Measurements from ENCODE around the gene CPED1.

CPED1 gene

GRCh38 chr7:121138262-121138933 is 149.9 kb downstream of the CPED1 start (continued):
- TF ChIP-seq PRDM10 (tag by site-specific recombination; IDR thresholded peaks at IDR 0.05) (peak; percentile 68), ZBTB48 (tag by site-specific recombination; IDR thresholded peaks at IDR 0.05) (no peak), ZNF398 (tag by site-specific recombination; IDR thresholded peaks at IDR 0.05) (0 out of 2 replicates have a peak, but pooled peaks have one; percentile 16), ZNF223 (tag by site-specific recombination; IDR thresholded peaks at IDR 0.05) (no peak), ELK4 (IDR thresholded peaks at IDR 0.05; ENCODE audit: borderline replicate concordance, low read depth, low read length) (no peak), ZNF645 (tag by site-specific recombination; IDR thresholded peaks at IDR 0.05) (no peak), GLI4 (tag by site-specific recombination; IDR thresholded peaks at IDR 0.05) (no peak), SP7 (tag by site-specific recombination; IDR thresholded peaks at IDR 0.05) (0 out of 2 replicates have a peak, but pooled peaks have one; percentile 20), FEZF1 (tag by site-specific recombination; IDR thresholded peaks at IDR 0.05) (peak; percentile 15; the same call in 1 of the 2 replicates), KLF16 (tag by site-specific recombination; IDR thresholded peaks at IDR 0.05) (no peak)

- Histone ChIP-seq H3K27ac (ENCODE audit: extremely low read depth, low read depth, low read length) (no peak overlapping the region), H3K4me3 (ENCODE audit: low read depth, low read length) (no peak overlapping the region), H3K4me1 (ENCODE audit: control insufficient read depth, insufficient read depth, low read length) (no peaks in the 10 kb centered on the region), H3K36me3 (ENCODE audit: control insufficient read depth in 2 of 2, insufficient read depth in 1 of 2, low read length in 2 of 2) (no peaks in the 10 kb centered on the region), H3K9me3 (ENCODE audit: control insufficient read depth, insufficient read depth, low read depth, low read length) (no peaks in the 10 kb centered on the region)
- POLR2A ChIA-PET, result no interaction called here
- TF ChIP-seq ZNF133 (tag by site-specific recombination; IDR thresholded peaks at IDR 0.05), result no peak
- no peak for TF ChIP-seq TSHZ1 (tag by site-specific recombination; IDR thresholded peaks at IDR 0.05; ENCODE audit: borderline replicate concordance)
- TF ChIP-seq ZNF138 (tag by site-specific recombination; IDR thresholded peaks at IDR 0.05; ENCODE audit: borderline replicate concordance), result no peak
- no peak for TF ChIP-seq ZNF404 (tag by site-specific recombination; IDR thresholded peaks at IDR 0.05)
- TF ChIP-seq ZNF148 (tag by site-specific recombination; IDR thresholded peaks at IDR 0.05; ENCODE audit: borderline replicate concordance), result no peak
- CTCF ChIA-PET, result interaction anchor here (0.6 to 0.7 kb wide), 3 partner anchors 20 to 198 kb away, joined by 3 to 4 read pairs (median 4); no protein-coding TSS in a partner anchor
These were observed 150.9 kb downstream of the CPED1 start for GRCh38 chr7:121139427-121139826.
